Tibial nerve (tissue), 3 donors: ENCODE measurements around the gene MAX.

Experiments used
- CTCF ChIP-seq, 5 experiments: fragments of 200-600 bp in 3 of 5; fragments of 450-650 bp in 2 of 5; sonication (generic) in 3 of 5; IDR thresholded peaks; one replicate each; pipeline ENCODE4 v1.5.1; 2016 to 2019; ENCODE audit warnings: antibody characterized with exemption in 5 of 5, mild to moderate bottlenecking in 3 of 5, moderate library complexity in 2 of 5
- POLR2A ChIP-seq, 2 donors: fragments of 450-650 bp; IDR thresholded peaks; one replicate each; pipeline ENCODE4 v1.6.1; 2017; ENCODE audit warnings: antibody characterized with exemption in 2 of 2, mild to moderate bottlenecking in 2 of 2, moderate library complexity in 2 of 2

GRCh38 chr14:65080960-65081747 lies 21.2 kb downstream of the MAX start:
- TF ChIP-seq CTCF (IDR thresholded peaks at IDR 0.05) (no peak), POLR2A (IDR thresholded peaks at IDR 0.05) (no peak)
